ENCODE results near the gene C4B. TPM values are rescaled to one million over a fixed set of nuclear protein-coding genes. Genes with fewer than 3 reads are reported as not detected.
"Not testable (repeated sequence)": the region's sequence is repeated elsewhere in the genome, so short reads cannot be mapped to it uniquely, and the experiment has no call there.

C4B gene
- total RNA-seq, 2 experiments from 2014 or later: 3.0 to 4.0 TPM

DNA sequence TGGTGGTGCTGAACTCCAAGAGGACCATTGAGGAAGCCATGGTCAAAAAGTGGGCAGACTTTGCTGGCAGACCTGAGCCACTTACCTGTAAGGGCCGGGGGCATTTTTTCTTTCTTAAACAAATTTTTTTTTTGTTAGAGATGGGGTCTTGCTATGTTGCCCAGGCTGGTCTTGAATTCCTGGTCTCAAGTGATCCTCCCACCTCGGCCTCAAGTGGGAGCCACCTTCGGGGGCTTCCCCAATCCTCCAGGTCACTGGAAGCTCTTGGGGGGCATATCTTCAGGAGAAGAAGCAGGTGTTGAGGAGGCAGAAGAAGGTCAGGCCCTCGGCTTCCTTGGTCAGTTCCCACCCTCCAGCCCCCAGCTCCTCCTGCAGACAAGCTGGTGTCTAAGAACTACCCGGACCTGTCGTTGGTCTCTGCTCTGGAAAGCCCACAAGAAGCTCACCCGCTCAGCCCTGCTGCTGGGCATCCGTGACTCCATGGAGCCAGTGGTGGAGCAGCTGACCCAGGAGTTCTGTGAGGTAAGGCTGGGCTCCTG is 8.5 kb upstream of the C4B start:
- DNase-seq, H3K4me3 Mint-ChIP-seq: not testable (repeated sequence)

DNA sequence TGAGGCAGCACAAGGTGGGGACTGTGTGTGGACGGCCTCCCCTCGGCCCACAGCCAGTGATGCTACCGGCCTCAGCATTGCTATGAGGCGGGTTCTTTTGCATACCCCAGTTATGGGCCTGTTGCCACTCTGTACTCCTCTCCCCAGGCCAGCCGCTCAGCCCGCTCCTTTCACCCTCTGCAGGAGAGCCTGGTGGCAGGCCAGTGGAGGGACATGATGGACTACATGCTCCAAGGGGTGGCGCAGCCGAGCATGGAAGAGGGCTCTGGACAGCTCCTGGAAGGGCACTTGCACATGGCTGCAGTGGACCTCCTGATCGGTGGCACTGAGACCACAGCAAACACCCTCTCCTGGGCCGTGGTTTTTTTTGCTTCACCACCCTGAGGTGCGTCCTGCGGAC is 7.5 kb upstream of the C4B start:
- not testable (repeated sequence) for H3K27me3 Mint-ChIP-seq, H3K9me3 Mint-ChIP-seq, H3K27ac Mint-ChIP-seq, H3K36me3 Mint-ChIP-seq, DNase-seq, H3K4me3 Mint-ChIP-seq, H3K4me1 Mint-ChIP-seq

More for the DNA sequence above, 8.5 kb upstream of the C4B start:
- H3K4me1 Mint-ChIP-seq, H3K27me3 Mint-ChIP-seq, H3K27ac Mint-ChIP-seq, H3K36me3 Mint-ChIP-seq, H3K9me3 Mint-ChIP-seq: not testable (repeated sequence)

DNA sequence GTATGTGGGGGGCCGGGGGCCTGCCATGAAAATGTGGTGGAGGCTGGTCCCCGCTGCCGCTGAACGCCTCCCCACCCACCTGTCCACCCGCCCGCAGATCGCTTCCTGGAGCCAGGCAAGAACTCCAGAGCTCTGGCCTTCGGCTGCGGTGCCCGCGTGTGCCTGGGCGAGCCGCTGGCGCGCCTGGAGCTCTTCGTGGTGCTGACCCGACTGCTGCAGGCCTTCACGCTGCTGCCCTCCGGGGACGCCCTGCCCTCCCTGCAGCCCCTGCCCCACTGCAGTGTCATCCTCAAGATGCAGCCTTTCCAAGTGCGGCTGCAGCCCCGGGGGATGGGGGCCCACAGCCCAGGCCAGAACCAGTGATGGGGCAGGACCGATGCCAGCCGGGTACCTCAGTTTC is 6.6 kb upstream of the C4B start:
- H3K4me3 Mint-ChIP-seq, H3K9me3 Mint-ChIP-seq, H3K27ac Mint-ChIP-seq, DNase-seq, H3K36me3 Mint-ChIP-seq, H3K27me3 Mint-ChIP-seq, H3K4me1 Mint-ChIP-seq: not testable (repeated sequence)

DNA sequence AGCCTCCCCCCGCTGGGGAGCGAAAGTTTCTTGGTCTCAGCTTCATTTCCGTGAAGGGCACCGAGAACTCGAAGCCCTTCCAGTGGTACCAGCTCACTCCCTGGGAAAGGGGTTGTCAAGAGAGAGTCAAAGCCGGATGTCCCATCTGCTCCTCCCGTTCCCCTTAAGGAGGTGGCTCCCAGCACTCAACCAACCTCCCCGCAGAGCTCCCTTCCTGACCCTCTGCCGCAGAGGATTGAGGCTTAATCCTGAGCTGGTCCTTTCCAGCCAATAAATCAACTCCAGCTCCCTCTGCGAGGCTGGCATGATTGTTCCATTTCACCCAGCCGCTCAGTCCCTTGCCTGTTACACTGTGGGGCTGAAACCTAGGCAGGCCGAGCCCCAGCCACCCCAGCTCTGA is 6.0 kb upstream of the C4B start:
- not testable (repeated sequence) for H3K27ac Mint-ChIP-seq, H3K36me3 Mint-ChIP-seq, H3K4me3 Mint-ChIP-seq, H3K9me3 Mint-ChIP-seq, H3K4me1 Mint-ChIP-seq, DNase-seq, H3K27me3 Mint-ChIP-seq

DNA sequence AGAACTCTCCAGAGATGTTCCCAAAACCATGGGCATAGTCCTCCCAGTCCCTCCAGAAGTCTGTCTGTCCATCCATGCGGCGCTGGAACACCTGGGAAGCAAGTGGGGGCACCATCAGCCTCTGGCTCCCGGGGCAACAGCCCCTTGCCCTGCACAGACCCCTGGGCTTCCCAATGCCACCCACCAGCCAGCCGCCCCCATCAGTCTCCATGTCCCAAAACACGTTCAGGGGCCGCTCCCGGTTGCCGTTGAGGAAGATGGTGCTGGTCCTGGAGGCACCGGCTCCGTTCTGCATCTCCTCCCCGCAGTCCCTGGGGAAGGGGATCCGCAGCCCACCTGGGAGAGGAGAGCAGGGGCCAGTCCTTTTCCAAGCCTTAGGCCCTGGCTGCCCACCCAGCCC is 5.1 kb upstream of the C4B start:
- not testable (repeated sequence) for H3K27me3 Mint-ChIP-seq, DNase-seq, H3K27ac Mint-ChIP-seq, H3K36me3 Mint-ChIP-seq, H3K4me3 Mint-ChIP-seq, H3K4me1 Mint-ChIP-seq, H3K9me3 Mint-ChIP-seq

DNA sequence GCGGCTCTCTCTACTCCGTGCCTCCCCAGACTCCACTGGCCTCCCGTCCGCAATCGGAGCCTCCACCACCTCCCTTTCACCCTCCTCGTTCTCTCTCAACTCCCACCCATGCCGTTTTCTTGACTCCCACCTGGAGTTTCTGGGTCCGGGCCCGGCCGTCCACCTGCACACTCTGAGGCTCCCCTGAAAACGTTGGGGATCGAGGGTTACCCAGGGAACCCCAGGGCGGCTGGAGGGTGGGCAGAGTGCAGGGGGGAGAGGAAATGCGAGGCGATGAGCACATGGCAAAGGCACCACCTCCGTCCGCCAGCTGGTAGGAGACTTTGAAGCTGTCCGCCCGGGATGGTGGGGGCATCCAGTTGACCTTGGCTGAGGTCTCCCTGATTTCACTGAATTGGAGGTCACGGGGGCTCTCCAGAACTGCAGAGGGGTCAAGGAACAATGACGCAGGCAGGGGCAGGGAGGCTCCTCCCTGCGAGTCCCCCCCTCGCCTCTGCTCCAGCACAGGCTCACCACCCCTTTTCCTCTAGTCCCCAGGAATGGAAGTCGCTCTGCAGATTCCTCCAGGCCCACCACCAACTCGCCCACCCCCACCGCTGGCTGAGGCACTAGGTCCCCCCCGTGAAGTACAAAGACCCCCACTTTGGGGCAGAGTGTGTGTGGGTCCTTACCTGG is 3.6 kb upstream of the C4B start:
- H3K9me3 Mint-ChIP-seq, H3K36me3 Mint-ChIP-seq, DNase-seq, H3K27me3 Mint-ChIP-seq, H3K4me1 Mint-ChIP-seq, H3K27ac Mint-ChIP-seq, H3K4me3 Mint-ChIP-seq: not testable (repeated sequence)

DNA sequence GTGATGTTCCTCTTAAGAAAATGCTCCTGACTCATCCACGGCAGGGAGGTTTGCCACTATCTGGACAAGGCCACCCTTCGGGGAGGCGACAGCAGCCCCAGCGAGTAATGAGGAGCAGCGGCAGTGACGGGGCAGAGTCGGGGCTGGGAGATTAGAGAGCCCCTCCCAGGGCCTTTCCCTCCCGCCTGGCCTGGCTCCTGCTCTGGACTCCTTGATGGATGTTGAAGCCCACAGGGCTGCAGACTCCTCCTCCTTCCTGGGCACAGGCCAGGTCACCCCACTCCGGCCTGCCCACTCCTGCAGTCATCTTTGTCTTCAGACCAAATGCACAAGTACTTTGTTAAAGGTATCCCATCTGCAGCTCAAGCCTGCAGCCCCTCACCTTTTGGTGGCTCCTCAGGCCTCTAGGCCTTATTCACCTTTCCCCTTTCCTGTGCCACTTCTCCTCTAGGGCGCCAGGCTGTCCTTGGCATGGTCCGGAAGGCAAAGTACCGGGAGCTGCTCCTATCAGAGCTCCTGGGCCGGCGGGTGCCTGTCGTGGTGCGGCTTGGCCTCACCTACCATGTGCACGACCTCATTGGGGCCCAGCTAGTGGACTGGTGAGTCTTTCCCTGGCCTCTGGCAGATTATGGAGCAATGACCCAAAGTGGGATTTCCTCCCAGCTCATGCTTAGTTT is 1.5 kb upstream of the C4B start:
- not testable (repeated sequence) for H3K4me3 Mint-ChIP-seq, H3K36me3 Mint-ChIP-seq, H3K27me3 Mint-ChIP-seq, H3K27ac Mint-ChIP-seq, H3K4me1 Mint-ChIP-seq, H3K9me3 Mint-ChIP-seq, DNase-seq

DNA sequence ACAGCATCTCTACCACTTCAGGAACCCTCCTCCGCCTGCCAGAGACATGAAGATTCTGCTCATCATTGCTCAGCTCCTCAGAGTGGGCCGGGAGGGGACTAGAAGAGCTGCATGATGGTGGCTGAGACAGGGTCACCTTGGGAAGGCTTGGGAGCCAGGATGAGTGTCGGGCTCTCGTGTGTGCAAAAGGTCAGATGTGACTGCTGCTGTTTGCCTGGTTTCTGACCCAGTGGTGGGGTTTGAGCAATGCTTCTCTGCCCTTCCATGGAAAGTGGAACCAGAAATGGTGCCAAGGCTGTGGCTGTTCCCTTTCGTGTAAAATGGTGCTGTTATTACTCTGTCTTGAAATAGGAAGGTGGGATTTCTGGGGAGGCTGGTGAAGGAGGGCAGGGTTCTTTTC is 857 bp upstream of the C4B start:
- H3K27ac Mint-ChIP-seq, H3K27me3 Mint-ChIP-seq, H3K4me1 Mint-ChIP-seq, H3K4me3 Mint-ChIP-seq, H3K9me3 Mint-ChIP-seq, DNase-seq, H3K36me3 Mint-ChIP-seq: not testable (repeated sequence)

DNA sequence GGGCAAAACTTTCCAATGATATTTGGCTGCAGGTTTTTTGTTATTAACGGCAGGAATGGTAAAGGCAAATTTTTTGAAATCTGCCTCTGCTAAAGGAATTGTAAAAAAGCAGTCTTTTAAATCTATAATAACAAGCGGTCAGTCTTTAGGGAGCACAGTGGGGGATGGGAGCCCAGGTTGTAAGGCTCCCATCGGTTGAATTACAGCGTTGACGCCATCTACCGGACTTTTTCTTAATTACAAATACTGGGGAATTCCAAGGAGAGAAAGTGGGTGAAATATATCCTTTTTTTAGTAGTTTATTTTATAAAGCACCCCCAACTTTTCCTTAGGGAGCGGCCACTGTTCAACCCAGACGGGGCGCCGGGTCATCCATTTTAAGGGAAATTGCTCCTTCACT is 7.5 kb downstream of the C4B start:
- H3K36me3 Mint-ChIP-seq, H3K4me3 Mint-ChIP-seq, H3K4me1 Mint-ChIP-seq, H3K9me3 Mint-ChIP-seq, H3K27me3 Mint-ChIP-seq, DNase-seq, H3K27ac Mint-ChIP-seq: not testable (repeated sequence)

DNA sequence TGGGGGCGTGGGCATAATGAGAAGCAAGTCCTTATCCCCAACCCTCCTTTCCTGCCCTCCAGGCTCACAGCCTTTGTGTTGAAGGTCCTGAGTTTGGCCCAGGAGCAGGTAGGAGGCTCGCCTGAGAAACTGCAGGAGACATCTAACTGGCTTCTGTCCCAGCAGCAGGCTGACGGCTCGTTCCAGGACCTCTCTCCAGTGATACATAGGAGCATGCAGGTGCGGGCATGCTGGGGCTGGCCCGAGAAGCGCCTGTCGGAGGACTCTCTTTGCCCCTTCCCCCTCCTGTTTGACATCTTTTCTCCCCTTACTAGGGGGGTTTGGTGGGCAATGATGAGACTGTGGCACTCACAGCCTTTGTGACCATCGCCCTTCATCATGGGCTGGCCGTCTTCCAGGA is 14.0 kb downstream of the C4B start:
- H3K9me3 Mint-ChIP-seq, H3K4me3 Mint-ChIP-seq, H3K4me1 Mint-ChIP-seq, DNase-seq, H3K36me3 Mint-ChIP-seq, H3K27ac Mint-ChIP-seq, H3K27me3 Mint-ChIP-seq: not testable (repeated sequence)

DNA sequence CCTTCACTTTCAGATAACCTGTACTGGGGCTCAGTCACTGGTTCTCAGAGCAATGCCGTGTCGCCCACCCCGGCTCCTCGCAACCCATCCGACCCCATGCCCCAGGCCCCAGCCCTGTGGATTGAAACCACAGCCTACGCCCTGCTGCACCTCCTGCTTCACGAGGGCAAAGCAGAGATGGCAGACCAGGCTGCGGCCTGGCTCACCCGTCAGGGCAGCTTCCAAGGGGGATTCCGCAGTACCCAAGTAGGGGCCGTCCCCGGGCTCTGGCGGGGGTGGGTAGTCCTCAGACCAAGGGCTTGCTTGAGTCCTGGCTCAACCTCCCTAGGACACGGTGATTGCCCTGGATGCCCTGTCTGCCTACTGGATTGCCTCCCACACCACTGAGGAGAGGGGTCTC is 15.0 kb downstream of the C4B start:
- not testable (repeated sequence) for DNase-seq, H3K4me1 Mint-ChIP-seq, H3K36me3 Mint-ChIP-seq, H3K9me3 Mint-ChIP-seq, H3K27ac Mint-ChIP-seq, H3K4me3 Mint-ChIP-seq, H3K27me3 Mint-ChIP-seq

DNA sequence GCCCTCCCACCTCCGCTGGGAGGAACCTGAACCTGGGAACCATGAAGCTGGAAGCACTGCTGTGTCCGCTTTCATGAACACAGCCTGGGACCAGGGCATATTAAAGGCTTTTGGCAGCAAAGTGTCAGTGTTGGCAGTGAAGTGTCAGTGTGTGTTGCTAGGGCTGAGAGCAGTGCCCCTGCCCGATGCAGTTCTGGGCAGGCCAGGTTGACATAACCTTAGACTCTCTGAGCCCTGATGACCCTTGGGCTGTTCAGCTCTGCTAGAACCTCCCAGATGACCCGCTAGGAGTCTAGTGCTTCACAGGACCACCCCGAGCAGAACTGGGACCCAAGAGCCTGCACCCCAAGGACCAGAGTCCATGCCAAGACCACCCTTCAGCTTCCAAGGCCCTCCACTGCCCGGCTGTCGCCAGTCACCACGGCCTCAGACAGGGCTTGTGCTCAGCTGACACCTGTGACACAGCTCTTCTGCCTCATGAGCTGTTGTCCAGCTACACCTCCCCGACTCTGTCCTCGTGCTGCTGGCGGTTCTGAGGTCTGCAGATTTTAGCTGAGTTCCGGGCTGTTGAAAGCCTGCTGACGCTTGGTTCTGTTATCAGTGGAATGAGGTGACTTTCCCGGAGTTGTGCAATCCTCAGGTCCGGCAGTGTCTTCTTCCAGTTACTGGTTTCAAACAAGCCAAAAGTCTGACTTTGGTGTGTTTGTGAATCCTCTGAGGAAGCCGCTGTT is 20.9 kb downstream of the C4B start:
- not testable (repeated sequence) for DNase-seq, H3K4me3 Mint-ChIP-seq, H3K36me3 Mint-ChIP-seq, H3K9me3 Mint-ChIP-seq, H3K27ac Mint-ChIP-seq, H3K27me3 Mint-ChIP-seq, H3K4me1 Mint-ChIP-seq

DNA sequence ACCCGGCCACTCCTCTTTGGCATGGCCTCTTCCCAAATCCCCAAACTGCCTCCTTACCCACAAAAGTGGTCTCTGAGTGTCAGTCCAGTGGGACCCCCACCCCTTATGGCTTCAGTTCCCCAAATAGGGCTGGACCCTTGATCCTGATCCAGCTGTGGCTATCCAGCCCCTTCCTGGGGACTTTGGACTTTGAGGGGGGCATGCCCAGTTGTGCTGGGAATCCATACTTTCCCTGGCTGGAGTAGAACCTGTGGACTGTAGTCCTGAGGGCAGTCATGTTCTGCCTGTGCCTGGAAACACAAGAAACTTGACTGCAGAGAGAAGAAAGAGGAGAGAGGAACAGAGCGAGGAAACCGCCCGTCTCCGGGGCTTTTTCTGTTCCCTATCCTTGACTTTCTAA is 22.5 kb downstream of the C4B start:
- H3K36me3 Mint-ChIP-seq, H3K27me3 Mint-ChIP-seq, DNase-seq, H3K4me1 Mint-ChIP-seq, H3K27ac Mint-ChIP-seq, H3K9me3 Mint-ChIP-seq, H3K4me3 Mint-ChIP-seq: not testable (repeated sequence)

DNA sequence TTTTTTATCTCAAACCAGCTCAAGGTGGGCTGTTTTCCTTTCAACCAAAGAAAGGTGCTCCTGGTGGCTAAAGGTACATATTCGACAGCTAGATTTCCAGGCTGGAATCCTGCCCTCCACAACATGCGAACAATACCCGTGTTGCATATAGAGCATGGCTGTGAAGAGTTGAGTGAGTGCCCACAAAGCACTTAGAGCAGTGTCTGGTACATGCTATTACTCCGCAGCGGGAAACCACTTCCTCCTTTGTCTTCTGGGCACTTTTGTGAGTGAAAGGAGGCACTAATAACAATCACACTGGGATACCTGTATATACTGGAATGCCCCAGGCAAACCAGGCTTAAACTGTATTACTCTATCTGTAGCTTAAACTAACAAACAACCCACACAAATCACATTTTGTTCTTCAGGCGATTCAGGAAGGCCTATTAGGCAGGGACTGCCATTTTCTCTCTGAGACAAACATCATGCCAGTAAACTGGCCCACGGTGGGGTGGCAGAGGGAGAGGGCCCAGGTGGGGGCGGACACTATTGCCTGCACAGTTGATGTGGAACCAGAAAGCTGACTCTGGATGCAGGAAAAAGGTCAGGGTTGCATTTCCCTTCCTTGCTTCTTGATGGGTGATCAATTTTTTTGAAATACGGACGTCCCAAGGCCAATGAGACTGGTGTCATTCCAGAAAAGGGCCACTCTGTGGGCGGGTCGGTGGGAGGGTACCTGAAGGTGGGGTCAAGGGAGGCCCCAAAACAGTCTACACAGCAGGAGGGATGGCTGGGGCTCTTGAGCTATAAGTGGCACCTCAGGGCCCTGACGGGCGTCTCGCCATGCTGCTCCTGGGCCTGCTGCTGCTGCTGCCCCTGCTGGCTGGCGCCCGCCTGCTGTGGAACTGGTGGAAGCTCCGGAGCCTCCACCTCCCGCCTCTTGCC is 23.3 kb downstream of the C4B start, which contains the start of gene CYP21A2:
CYP21A2 (plus strand) TSS at position 818 of the 927 bp plus-strand sequence; CDS start at position 826, 8 bp downstream.
- not testable (repeated sequence) for DNase-seq, H3K9me3 Mint-ChIP-seq, H3K4me3 Mint-ChIP-seq, H3K4me1 Mint-ChIP-seq, H3K36me3 Mint-ChIP-seq, H3K27me3 Mint-ChIP-seq
- H3K27ac Mint-ChIP-seq: peak within 1 kb of the TSS; percentile 67

DNA sequence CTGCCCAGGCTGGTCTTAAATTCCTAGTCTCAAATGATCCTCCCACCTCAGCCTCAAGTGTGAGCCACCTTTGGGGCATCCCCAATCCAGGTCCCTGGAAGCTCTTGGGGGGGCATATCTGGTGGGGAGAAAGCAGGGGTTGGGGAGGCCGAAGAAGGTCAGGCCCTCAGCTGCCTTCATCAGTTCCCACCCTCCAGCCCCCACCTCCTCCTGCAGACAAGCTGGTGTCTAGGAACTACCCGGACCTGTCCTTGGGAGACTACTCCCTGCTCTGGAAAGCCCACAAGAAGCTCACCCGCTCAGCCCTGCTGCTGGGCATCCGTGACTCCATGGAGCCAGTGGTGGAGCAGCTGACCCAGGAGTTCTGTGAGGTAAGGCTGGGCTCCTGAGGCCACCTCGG is 24.3 kb downstream of the C4B start:
- not testable (repeated sequence) for H3K36me3 Mint-ChIP-seq, H3K27ac Mint-ChIP-seq, H3K27me3 Mint-ChIP-seq, H3K4me1 Mint-ChIP-seq, DNase-seq, H3K9me3 Mint-ChIP-seq, H3K4me3 Mint-ChIP-seq
